ENCODE measurements around the gene FAM72C.
"Not testable (repeated sequence)": the region's sequence is repeated elsewhere in the genome, so short reads cannot be mapped to it uniquely, and the experiment has no call there.

The FAM72C gene

GRCh38 chr1:143984721-143985473, 13.1 kb upstream of the FAM72C start:
- DNase-seq (ENCODE audit: low read depth in 2 of 2), result not testable (repeated sequence)

GRCh38 chr1:143974416-143974815, 2.6 kb upstream of the FAM72C start:
- not testable (repeated sequence) for DNase-seq (ENCODE audit: low read depth in 2 of 2)

- DNase-seq (ENCODE audit: low read depth in 2 of 2), result not testable (repeated sequence)
Observed at GRCh38 chr1:143973876-143974414, 2.2 kb upstream of the FAM72C start.

- DNase-seq (ENCODE audit: low read depth in 2 of 2), result not testable (repeated sequence)
Observed at GRCh38 chr1:143972753-143973326, 1.1 kb upstream of the FAM72C start.

- not testable (repeated sequence) for DNase-seq (ENCODE audit: low read depth in 2 of 2)
Observed at GRCh38 chr1:143965860-143966259, 5.9 kb downstream of the FAM72C start.

- DNase-seq (ENCODE audit: low read depth in 2 of 2), result not testable (repeated sequence)
Observed at GRCh38 chr1:143964294-143964693, 7.5 kb downstream of the FAM72C start.

- DNase-seq (ENCODE audit: low read depth in 2 of 2), result not testable (repeated sequence)
Observed at GRCh38 chr1:143955930-143956329, 15.9 kb downstream of the FAM72C start.

- not testable (repeated sequence) for DNase-seq (ENCODE audit: low read depth in 2 of 2)
Observed at GRCh38 chr1:143952913-143953312, 18.9 kb downstream of the FAM72C start.

GRCh38 chr1:143951485-143952391, 20.0 kb downstream of the FAM72C start:
- DNase-seq (ENCODE audit: low read depth in 2 of 2), result not testable (repeated sequence)

- DNase-seq (ENCODE audit: low read depth in 2 of 2), result not testable (repeated sequence)
Observed at GRCh38 chr1:143947749-143948148, 24.0 kb downstream of the FAM72C start.

GRCh38 chr1:143945253-143945652, 26.5 kb downstream of the FAM72C start:
- DNase-seq (ENCODE audit: low read depth in 2 of 2), result not testable (repeated sequence)

- not testable (repeated sequence) for DNase-seq (ENCODE audit: low read depth in 2 of 2)
Observed at GRCh38 chr1:143944576-143945240, 27.1 kb downstream of the FAM72C start.

GRCh38 chr1:143943319-143943978, 28.3 kb downstream of the FAM72C start:
- not testable (repeated sequence) for DNase-seq (ENCODE audit: low read depth in 2 of 2)

- DNase-seq (ENCODE audit: low read depth in 2 of 2), result not testable (repeated sequence)
Observed at GRCh38 chr1:143942238-143942860, 29.4 kb downstream of the FAM72C start.

- not testable (repeated sequence) for DNase-seq (ENCODE audit: low read depth in 2 of 2)
Observed at GRCh38 chr1:143939666-143940065, 32.1 kb downstream of the FAM72C start.

GRCh38 chr1:143938922-143939321, 32.9 kb downstream of the FAM72C start:
- not testable (repeated sequence) for DNase-seq (ENCODE audit: low read depth in 2 of 2)

GRCh38 chr1:143936457-143937115, 35.2 kb downstream of the FAM72C start:
- DNase-seq (ENCODE audit: low read depth in 2 of 2), result peak in 1 of 2 donors; percentile 10

GRCh38 chr1:143919127-143919526, 52.7 kb downstream of the FAM72C start:
- not testable (repeated sequence) for DNase-seq (ENCODE audit: low read depth in 2 of 2)

- DNase-seq (ENCODE audit: low read depth in 2 of 2), result not testable (repeated sequence)
Observed at GRCh38 chr1:143918552-143918951, 53.2 kb downstream of the FAM72C start.

GRCh38 chr1:143913705-143914104, 58.1 kb downstream of the FAM72C start:
- DNase-seq (ENCODE audit: low read depth in 2 of 2), result not testable (repeated sequence)
